GM21619 (cell line): ENCODE results near the gene SCD.
A peak's percentile ranks its signal among the peaks of the same experiment; 100 is the strongest.
"Not testable (repeated sequence)": the region's sequence is repeated elsewhere in the genome, so short reads cannot be mapped to it uniquely, and the experiment has no call there.

Experiments
- ATAC-seq: cut with Tn5 transposase; IDR thresholded peaks from one replicate; pipeline ENCODE4 v1.9.1; 2021; ENCODE audit not compliant: unreplicated experiment

SCD gene

GRCh38 chr10:100359529-100360150 is 12.6 kb downstream of the SCD start:
- ATAC-seq = no peak

GRCh38 chr10:100360234-100360633 is 13.2 kb downstream of the SCD start:
- ATAC-seq = no peak

- no peak for ATAC-seq
These were observed 15.8 kb downstream of the SCD start for GRCh38 chr10:100362570-100363496.

- ATAC-seq = no peak
These were observed 17.1 kb downstream of the SCD start for GRCh38 chr10:100364175-100364574.

GRCh38 chr10:100364735-100365391 is 17.8 kb downstream of the SCD start:
- no peak for ATAC-seq

GRCh38 chr10:100368721-100369120 is 21.7 kb downstream of the SCD start:
- no peak for ATAC-seq

GRCh38 chr10:100370714-100371481 is 23.9 kb downstream of the SCD start:
- no peak for ATAC-seq

GRCh38 chr10:100371482-100372027 is 24.5 kb downstream of the SCD start:
- no peak for ATAC-seq

- ATAC-seq = no peak
These were observed 25.6 kb downstream of the SCD start for GRCh38 chr10:100372415-100373297.

- peak; percentile 94 for ATAC-seq
These were observed 26.5 kb downstream of the SCD start for GRCh38 chr10:100373298-100374199.

- ATAC-seq = no peak
These were observed 27.2 kb downstream of the SCD start for GRCh38 chr10:100374200-100374655.

- ATAC-seq = not testable (repeated sequence)
These were observed 27.8 kb downstream of the SCD start for GRCh38 chr10:100374677-100375353.

- ATAC-seq = not testable (repeated sequence)
These were observed 29.6 kb downstream of the SCD start for GRCh38 chr10:100376656-100377055.

GRCh38 chr10:100377830-100378229 is 30.8 kb downstream of the SCD start:
- no peak for ATAC-seq

- ATAC-seq = no peak
These were observed 33.4 kb downstream of the SCD start for GRCh38 chr10:100380400-100380799.

- ATAC-seq = no peak
These were observed 35.5 kb downstream of the SCD start for GRCh38 chr10:100382553-100382952.

GRCh38 chr10:100383251-100383650 is 36.2 kb downstream of the SCD start:
- ATAC-seq = no peak
